Endothelial cell of umbilical vein (primary cell): Measurements from ENCODE around the gene PAPPA. TPM values are rescaled to one million over a fixed set of nuclear protein-coding genes. Genes with fewer than 3 reads are reported as not detected.

Experiments used
- BruUV-seq: library from RNA; stranded (reverse); fragments of 400-500 nt; replicated peaks from 2 replicates; lab custom pipeline; 2021; lab: Mats Ljungman, UMichigan
- CTCF ChIA-PET: fragments of 300-600, 350-600 bp; sonication (Branson Sonifier 250); formaldehyde crosslinking; loops from one replicate; lab custom pipeline; 2021; ENCODE audit warnings: antibody characterized with exemption, inconsistent platforms; lab: Charles Lee
- POLR2A ChIA-PET: fragments of 300-600, 350-600 bp; sonication (Branson Sonifier 250); formaldehyde crosslinking; loops from one replicate; lab custom pipeline; 2021; ENCODE audit warnings: antibody characterized with exemption, inconsistent platforms; lab: Charles Lee
- DNase-seq: peaks from one replicate; pipeline ENCODE4 v3.0.0-alpha.2; 2011; ENCODE audit warnings: low read depth, low spot score
- FAIRE-seq: peaks from 2 replicates; lab custom pipeline; 2011; peaks lifted over from hg19 to GRCh38; lab: Jason Lieb, UNC
- H2AFZ ChIP-seq: 2 replicates; pipeline ENCODE4 v1.6.0; 2012; ENCODE audit warnings: low read depth, low read length, control low read depth, inconsistent platforms
- H3K27ac ChIP-seq: 2 replicates; pipeline ENCODE4 v1.5.1; 2011; ENCODE audit warnings: low read depth, mild to moderate bottlenecking, control low read depth, low read length, moderate library complexity; ENCODE audit not compliant: insufficient read depth
- H3K27me3 ChIP-seq, 2 experiments: 2 replicates each; pipeline versions ENCODE4 v1.6.0 to v1.6.1; 2011; ENCODE audit warnings: low read length in 2 of 2, mixed read lengths in 1 of 2; ENCODE audit not compliant: control insufficient read depth in 2 of 2, insufficient read depth in 2 of 2
- H3K36me3 ChIP-seq, 2 experiments: 2 replicates in 1 of 2; 3 replicates in 1 of 2; pipeline ENCODE4 v1.5.1; 2011; ENCODE audit warnings: low read length in 2 of 2, mild to moderate bottlenecking in 1 of 2, moderate library complexity in 1 of 2; ENCODE audit not compliant: control insufficient read depth in 2 of 2, insufficient read depth in 2 of 2; ENCODE audit errors: extremely low read depth in 1 of 2
- H3K4me1 ChIP-seq: 3 replicates; pipeline ENCODE4 v1.5.1; 2011; ENCODE audit warnings: mild to moderate bottlenecking, low read length; ENCODE audit not compliant: control insufficient read depth, insufficient read depth; ENCODE audit errors: extremely low read depth
- H3K4me2 ChIP-seq: 2 replicates; pipeline ENCODE4 v1.6.1; 2011; ENCODE audit warnings: low read length, control low read depth, mixed read lengths; ENCODE audit not compliant: insufficient read depth
- H3K4me3 ChIP-seq, 3 experiments: fragments of 200-600 bp in 1 of 3; sonication (generic), shearing (Covaris generic) in 1 of 3; replicated peaks in 1 of 3; 2 replicates each; pipeline ENCODE4 v1.5.1; 2011 to 2016; ENCODE audit warnings: control low read depth in 3 of 3, low read length in 3 of 3, mild to moderate bottlenecking in 2 of 3, inconsistent platforms in 1 of 3, low read depth in 1 of 3, moderate library complexity in 1 of 3; ENCODE audit not compliant: insufficient read depth in 1 of 3
- H3K79me2 ChIP-seq: 2 replicates; pipeline ENCODE4 v1.6.0; 2012; ENCODE audit warnings: low read length, inconsistent platforms; ENCODE audit not compliant: control insufficient read depth, insufficient read depth
- H3K9ac ChIP-seq: replicated peaks from 2 replicates; pipeline ENCODE3; 2011; ENCODE audit warnings: low read length, control low read depth; ENCODE audit not compliant: insufficient read depth; ENCODE audit errors: extremely low read depth
- H3K9me1 ChIP-seq: replicated peaks from 3 replicates; pipeline ENCODE4 v1.6.0; 2011; ENCODE audit warnings: mild to moderate bottlenecking, low read length; ENCODE audit not compliant: control insufficient read depth, insufficient read depth; ENCODE audit errors: extremely low read depth
- H3K9me3 ChIP-seq: replicated peaks from 2 replicates; pipeline ENCODE4 v1.5.1; 2012; ENCODE audit warnings: low read length, inconsistent platforms; ENCODE audit not compliant: control insufficient read depth, insufficient read depth
- H4K20me1 ChIP-seq: replicated peaks from 2 replicates; pipeline ENCODE3; 2011; ENCODE audit warnings: mild to moderate bottlenecking, low read length; ENCODE audit not compliant: control insufficient read depth, insufficient read depth; ENCODE audit errors: extremely low read depth
- CTCF ChIP-seq, 2 donors: IDR thresholded peaks; 1 replicate in 1 of 2; 2 replicates in 1 of 2; pipeline ENCODE4 v1.5.1; 2011; ENCODE audit warnings: low read length in 2 of 2, mild to moderate bottlenecking in 2 of 2, moderate library complexity in 2 of 2, control low read depth in 1 of 2, inconsistent platforms in 1 of 2, low read depth in 1 of 2; ENCODE audit not compliant: insufficient read depth in 1 of 2; ENCODE audit errors: extremely low read depth in 1 of 2
- EZH2 ChIP-seq: IDR thresholded peaks from 2 replicates; pipeline ENCODE4 v1.6.1; 2012; ENCODE audit warnings: borderline replicate concordance, low read depth, mild to moderate bottlenecking, moderate library complexity, low read length, inconsistent platforms; ENCODE audit not compliant: severe bottlenecking
- FOS ChIP-seq: IDR thresholded peaks from 2 replicates; pipeline ENCODE4 v1.6.1; 2011; ENCODE audit warnings: mild to moderate bottlenecking, low read length, moderate library complexity, borderline replicate concordance; ENCODE audit not compliant: insufficient read depth
- GATA2 ChIP-seq: IDR thresholded peaks from 2 replicates; pipeline ENCODE4 v1.7.0; 2011; ENCODE audit warnings: low read depth, mild to moderate bottlenecking, moderate library complexity, mixed read lengths, low read length; ENCODE audit not compliant: insufficient read length, insufficient read depth
- JUN ChIP-seq: IDR thresholded peaks from 2 replicates; pipeline ENCODE4 v1.6.1; 2011; ENCODE audit warnings: borderline replicate concordance, low read depth; ENCODE audit not compliant: insufficient read length, insufficient read depth
- MYC ChIP-seq: IDR thresholded peaks from one replicate; pipeline ENCODE4 v1.6.1; 2011; ENCODE audit warnings: mild to moderate bottlenecking, low read depth, low read length
- POLR2A ChIP-seq: IDR thresholded peaks from 2 replicates; pipeline ENCODE4 v1.6.1; 2012; ENCODE audit warnings: low read depth, mild to moderate bottlenecking, control low read depth, low read length
- POLR2AphosphoS5 ChIP-seq: IDR thresholded peaks from 2 replicates; pipeline ENCODE4 v1.6.1; 2012; ENCODE audit warnings: low read depth, mild to moderate bottlenecking, control low read depth, low read length, moderate library complexity; ENCODE audit not compliant: insufficient read depth
- dilution Hi-C: fragments of 300-500 bp; cut with MboI; formaldehyde crosslinking; loops from one replicate; pipeline ENCODE4 v1.15.0; 2019; ENCODE audit warnings: low sequenced_read_pairs; ENCODE audit not compliant: extremely low pct_ligation_motif_present
- intact Hi-C: fragments of 100-400 bp; cut with micrococcal nuclease; formaldehyde crosslinking; loops from one replicate; pipeline ENCODE4 v1.10.0; 2022
- polyA plus RNA-seq, 4 experiments: library from polyadenylated mRNA; depleted of rRNA in 3 of 4; stranded (reverse) in 3 of 4; unstranded in 1 of 4; fragments of >200 nt; gene quantifications; 2 replicates each; pipeline versions ENCODE4 v1.2.1 to v1.2.3, GENCODE V29; 2011 to 2012; ENCODE audit warnings: missing spikeins in 1 of 4
- total RNA-seq: library from RNA; stranded (reverse); gene quantifications from 2 replicates; pipeline ENCODE4 v1.2.3, GENCODE V29; 2021
- TF ChIP-seq, protein P1 (sequence below): IDR thresholded peaks from 2 replicates; pipeline ENCODE4 v1.6.1; 2011; ENCODE audit not compliant: insufficient read depth, insufficient read length

PAPPA gene
- total and polyA plus RNA-seq, 2 donors (not counting 3 experiments of a cell fraction or from before 2014, with no cell fraction given), result 0.13 to 0.41 TPM

- Histone ChIP-seq H3K4me3 (no peak overlapping the region), H3K36me3 (no peaks in the 10 kb centered on the region), H3K4me1 (no peaks in the 10 kb centered on the region), H2AFZ (no peak overlapping the region), H3K9ac (no peak overlapping the region), H3K27me3 (no peaks in the 10 kb centered on the region), H3K9me1 (no peaks in the 10 kb centered on the region), H4K20me1 (no peaks in the 10 kb centered on the region), H3K27ac (no peak overlapping the region), H3K79me2 (no peaks in the 10 kb centered on the region), H3K9me3 (no peaks in the 10 kb centered on the region), H3K4me2 (no peak overlapping the region)
- BruUV-seq, result no TSS peak
- ChIA-PET CTCF (no interaction called here), POLR2A (no interaction called here)
- no peak for FAIRE-seq
- DNase-seq, result no peak
- intact Hi-C loops, result no loop called here
- dilution Hi-C loops, result no loop called here
- TF ChIP-seq CTCF (IDR thresholded peaks at IDR 0.05; ENCODE audit: extremely low read depth in 1 of 2, insufficient read depth in 1 of 2, low read depth in 1 of 2, low read length in 2 of 2), result no peak
Observed at GRCh38 chr9:116238225-116238624, 84.6 kb downstream of the PAPPA start.

DNA sequence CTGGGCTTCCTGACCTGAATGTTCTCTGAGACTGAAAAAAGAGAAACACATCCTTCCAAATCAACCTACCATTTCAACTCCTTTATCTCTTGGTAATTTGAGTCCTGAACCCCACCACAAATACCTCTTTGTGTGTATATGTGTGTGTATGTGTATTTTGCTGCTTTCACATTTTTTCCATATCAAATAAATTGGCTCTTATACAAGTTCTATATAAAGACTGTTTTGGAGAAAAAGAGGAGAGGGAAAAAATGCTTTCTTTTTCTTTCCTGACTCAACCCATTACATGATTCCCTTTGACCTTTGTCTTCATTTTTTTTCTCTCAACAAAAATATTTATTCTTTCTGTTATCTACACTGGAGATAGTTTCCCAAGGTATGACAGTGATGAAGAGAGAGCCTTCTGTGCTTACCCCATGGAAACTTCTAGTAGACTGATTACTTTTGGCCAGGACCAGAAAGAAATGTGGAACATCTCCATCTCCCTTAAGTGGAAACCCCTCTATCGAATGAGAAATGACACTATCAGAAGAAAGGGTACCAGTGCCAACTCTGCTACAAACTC lies 85.3 kb downstream of the PAPPA start:
- H2AFZ ChIP-seq, result no peak overlapping the region
- no peaks in the 10 kb centered on the region for H3K9me3 ChIP-seq
- H3K9ac ChIP-seq, result no peak overlapping the region
- no peak for FAIRE-seq
- no peaks in the 10 kb centered on the region for H3K79me2 ChIP-seq
- no peaks in the 10 kb centered on the region for H3K9me1 ChIP-seq
- H3K27ac ChIP-seq, result no peak overlapping the region
- H3K4me3 ChIP-seq, result no peak overlapping the region
- H3K4me2 ChIP-seq, result no peak overlapping the region
- dilution Hi-C loops (no loop called here), intact Hi-C loops (no loop called here)
- H3K4me1 ChIP-seq, result no peaks in the 10 kb centered on the region
- ChIA-PET CTCF (no interaction called here), POLR2A (no interaction called here)
- TF ChIP-seq EZH2, result no peak
- no peak for TF ChIP-seq FOS
- TF ChIP-seq POLR2A, result no peak
- no peak for TF ChIP-seq JUN
- no peak for TF ChIP-seq MYC
- no peak for TF ChIP-seq POLR2AphosphoS5
- TF ChIP-seq CTCF (IDR thresholded peaks at IDR 0.05; ENCODE audit: extremely low read depth in 1 of 2, insufficient read depth in 1 of 2, low read depth in 1 of 2, low read length in 2 of 2), result no peak
- TF ChIP-seq GATA2, result no peak
- TF ChIP-seq, protein P1, sequence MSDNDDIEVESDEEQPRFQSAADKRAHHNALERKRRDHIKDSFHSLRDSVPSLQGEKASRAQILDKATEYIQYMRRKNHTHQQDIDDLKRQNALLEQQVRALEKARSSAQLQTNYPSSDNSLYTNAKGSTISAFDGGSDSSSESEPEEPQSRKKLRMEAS, result no peak
- no peaks in the 10 kb centered on the region for H3K27me3 ChIP-seq
- no peak for DNase-seq
- H3K36me3 ChIP-seq, result no peaks in the 10 kb centered on the region
- no TSS peak for BruUV-seq
- H4K20me1 ChIP-seq, result no peaks in the 10 kb centered on the region
